IMR-90 (cell line): ENCODE measurements around the gene GOLGA5.

Source experiments
- CEBPB ChIP-seq: IDR thresholded peaks from 2 replicates; pipeline ENCODE4 v1.6.1; 2012; ENCODE audit warnings: low read depth, low read length, improper control_type of control experiment
- CHD1 ChIP-seq: IDR thresholded peaks from 2 replicates; pipeline ENCODE4 v1.6.1; 2012; ENCODE audit warnings: low read depth, low read length, improper control_type of control experiment
- MAZ ChIP-seq: IDR thresholded peaks from 2 replicates; pipeline ENCODE4 v1.6.1; 2012; ENCODE audit warnings: low read depth, mild to moderate bottlenecking, low read length, improper control_type of control experiment, moderate library complexity, borderline replicate concordance
- MXI1 ChIP-seq: IDR thresholded peaks from 2 replicates; pipeline ENCODE4 v1.6.1; 2012; ENCODE audit warnings: low read depth, mild to moderate bottlenecking, low read length, moderate library complexity, borderline replicate concordance
- POLR2A ChIP-seq: IDR thresholded peaks from 2 replicates; pipeline ENCODE4 v1.6.1; 2012; ENCODE audit warnings: mild to moderate bottlenecking, low read depth, low read length
- RAD21 ChIP-seq: IDR thresholded peaks from 2 replicates; pipeline ENCODE4 v1.6.1; 2012; ENCODE audit warnings: low read length, improper control_type of control experiment
- RCOR1 ChIP-seq: IDR thresholded peaks from 2 replicates; pipeline ENCODE4 v1.6.1; 2012; ENCODE audit warnings: mild to moderate bottlenecking, low read length, improper control_type of control experiment; ENCODE audit not compliant: insufficient replicate concordance
- RFX5 ChIP-seq: IDR thresholded peaks from 2 replicates; pipeline ENCODE4 v1.8.0; 2012; ENCODE audit warnings: low read depth, mild to moderate bottlenecking, low read length, moderate library complexity
- TF ChIP-seq, protein P1 (sequence below): conservative IDR thresholded peaks from 2 replicates; pipeline ENCODE4 v1.5.1; 2012; ENCODE audit warnings: mild to moderate bottlenecking, low read depth, low read length, improper control_type of control experiment
- TF ChIP-seq, protein P2 (sequence below): fragments of 150-350 bp; IDR thresholded peaks from 2 replicates; pipeline ENCODE4 v1.6.1; 2016; ENCODE audit warnings: low read depth, mild to moderate bottlenecking, low read length, moderate library complexity, borderline replicate concordance
- TF ChIP-seq, protein P3 (sequence below): fragments of 150-350 bp; IDR thresholded peaks from 2 replicates; pipeline ENCODE4 v1.6.1; 2017; ENCODE audit warnings: mild to moderate bottlenecking, antibody characterized with exemption, low read length, low read depth

DNA sequence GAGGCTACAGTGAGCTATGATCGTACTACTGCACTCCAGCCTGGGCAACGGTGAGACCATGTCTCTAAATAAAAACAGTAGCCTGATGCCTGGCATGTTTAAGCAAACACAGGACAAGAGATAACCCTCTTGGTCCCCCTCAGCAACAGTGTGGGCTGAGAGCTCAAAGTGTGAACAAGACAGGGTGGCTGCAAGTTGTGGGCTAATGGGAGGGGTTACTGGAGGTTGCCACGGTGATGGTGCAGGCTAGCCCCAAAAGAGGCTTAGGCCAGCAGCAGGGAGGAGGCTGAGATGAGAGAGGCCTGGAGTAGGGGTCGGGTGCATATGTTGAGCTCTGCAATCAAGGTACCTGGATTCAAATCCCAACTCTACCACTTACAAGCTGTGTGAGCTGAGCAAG, 42.3 kb upstream of the GOLGA5 start:
- TF ChIP-seq, protein P1, sequence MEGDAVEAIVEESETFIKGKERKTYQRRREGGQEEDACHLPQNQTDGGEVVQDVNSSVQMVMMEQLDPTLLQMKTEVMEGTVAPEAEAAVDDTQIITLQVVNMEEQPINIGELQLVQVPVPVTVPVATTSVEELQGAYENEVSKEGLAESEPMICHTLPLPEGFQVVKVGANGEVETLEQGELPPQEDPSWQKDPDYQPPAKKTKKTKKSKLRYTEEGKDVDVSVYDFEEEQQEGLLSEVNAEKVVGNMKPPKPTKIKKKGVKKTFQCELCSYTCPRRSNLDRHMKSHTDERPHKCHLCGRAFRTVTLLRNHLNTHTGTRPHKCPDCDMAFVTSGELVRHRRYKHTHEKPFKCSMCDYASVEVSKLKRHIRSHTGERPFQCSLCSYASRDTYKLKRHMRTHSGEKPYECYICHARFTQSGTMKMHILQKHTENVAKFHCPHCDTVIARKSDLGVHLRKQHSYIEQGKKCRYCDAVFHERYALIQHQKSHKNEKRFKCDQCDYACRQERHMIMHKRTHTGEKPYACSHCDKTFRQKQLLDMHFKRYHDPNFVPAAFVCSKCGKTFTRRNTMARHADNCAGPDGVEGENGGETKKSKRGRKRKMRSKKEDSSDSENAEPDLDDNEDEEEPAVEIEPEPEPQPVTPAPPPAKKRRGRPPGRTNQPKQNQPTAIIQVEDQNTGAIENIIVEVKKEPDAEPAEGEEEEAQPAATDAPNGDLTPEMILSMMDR: no peak
- TF ChIP-seq, protein P2, sequence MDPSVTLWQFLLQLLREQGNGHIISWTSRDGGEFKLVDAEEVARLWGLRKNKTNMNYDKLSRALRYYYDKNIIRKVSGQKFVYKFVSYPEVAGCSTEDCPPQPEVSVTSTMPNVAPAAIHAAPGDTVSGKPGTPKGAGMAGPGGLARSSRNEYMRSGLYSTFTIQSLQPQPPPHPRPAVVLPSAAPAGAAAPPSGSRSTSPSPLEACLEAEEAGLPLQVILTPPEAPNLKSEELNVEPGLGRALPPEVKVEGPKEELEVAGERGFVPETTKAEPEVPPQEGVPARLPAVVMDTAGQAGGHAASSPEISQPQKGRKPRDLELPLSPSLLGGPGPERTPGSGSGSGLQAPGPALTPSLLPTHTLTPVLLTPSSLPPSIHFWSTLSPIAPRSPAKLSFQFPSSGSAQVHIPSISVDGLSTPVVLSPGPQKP: no peak
- no peak for TF ChIP-seq RCOR1
- no peak for TF ChIP-seq CHD1
- TF ChIP-seq MAZ: no peak
- no peak for TF ChIP-seq RAD21
- no peak for TF ChIP-seq RFX5
- TF ChIP-seq, protein P3, sequence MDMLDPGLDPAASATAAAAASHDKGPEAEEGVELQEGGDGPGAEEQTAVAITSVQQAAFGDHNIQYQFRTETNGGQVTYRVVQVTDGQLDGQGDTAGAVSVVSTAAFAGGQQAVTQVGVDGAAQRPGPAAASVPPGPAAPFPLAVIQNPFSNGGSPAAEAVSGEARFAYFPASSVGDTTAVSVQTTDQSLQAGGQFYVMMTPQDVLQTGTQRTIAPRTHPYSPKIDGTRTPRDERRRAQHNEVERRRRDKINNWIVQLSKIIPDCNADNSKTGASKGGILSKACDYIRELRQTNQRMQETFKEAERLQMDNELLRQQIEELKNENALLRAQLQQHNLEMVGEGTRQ: no peak
- no peak for TF ChIP-seq MXI1
- no peak for TF ChIP-seq POLR2A
- no peak for TF ChIP-seq CEBPB
